HAP-1 (cell line): ENCODE results near the gene FBLN2.

Experiments used
- DNase-seq, 2 experiments: peaks; one replicate each; pipeline ENCODE4 v3.0.0-alpha.2; 2016 to 2020; ENCODE audit warnings: low spot score in 2 of 2
- H3K27me3 ChIP-seq: fragments of 250-450 bp; sonication (Bioruptor Pico); 2 replicates; pipeline ENCODE4 v1.5.1; 2020; ENCODE audit warnings: low read depth, mild to moderate bottlenecking, moderate library complexity
- H3K36me3 ChIP-seq: fragments of 250-450 bp; sonication (Bioruptor Pico); replicated peaks from 2 replicates; pipeline ENCODE4 v1.5.1; 2020; ENCODE audit warnings: mild to moderate bottlenecking
- H3K4me1 ChIP-seq: fragments of 250-450 bp; sonication (Bioruptor Pico); 2 replicates; pipeline ENCODE4 v1.5.1; 2020; ENCODE audit warnings: mild to moderate bottlenecking
- H3K4me3 ChIP-seq: fragments of 250-450 bp; sonication (Bioruptor Pico); 2 replicates; pipeline ENCODE4 v1.5.1; 2020; ENCODE audit warnings: mild to moderate bottlenecking, moderate library complexity
- H3K9me3 ChIP-seq: fragments of 250-450 bp; sonication (Bioruptor Pico); 2 replicates; pipeline ENCODE4 v1.5.1; 2020; ENCODE audit warnings: mild to moderate bottlenecking, moderate library complexity
- in situ Hi-C: fragments of 300-500 bp; cut with MboI; formaldehyde crosslinking; loops from 3 replicates; pipeline ENCODE4 v1.14.3; 2020; ENCODE audit warnings: low sequenced_read_pairs, inconsistent platforms, mixed read lengths

The FBLN2 gene

GRCh38 chr3:13617097-13617738, 68.3 kb downstream of the FBLN2 start:
- Histone ChIP-seq H3K4me3 (no peak overlapping the region), H3K4me1 (no peaks in the 10 kb centered on the region), H3K9me3 (no peaks in the 10 kb centered on the region), H3K27me3 (no peaks in the 10 kb centered on the region), H3K36me3 (no peaks in the 10 kb centered on the region)
- no peak for DNase-seq
- in situ Hi-C loops: no loop called here

- Histone ChIP-seq H3K27me3 (no peaks in the 10 kb centered on the region), H3K4me1 (no peaks in the 10 kb centered on the region), H3K4me3 (no peak overlapping the region), H3K36me3 (no peaks in the 10 kb centered on the region), H3K9me3 (no peaks in the 10 kb centered on the region)
- no peak for DNase-seq
- in situ Hi-C loops: no loop called here
These were observed 69.1 kb downstream of the FBLN2 start for GRCh38 chr3:13617981-13618380.

DNA sequence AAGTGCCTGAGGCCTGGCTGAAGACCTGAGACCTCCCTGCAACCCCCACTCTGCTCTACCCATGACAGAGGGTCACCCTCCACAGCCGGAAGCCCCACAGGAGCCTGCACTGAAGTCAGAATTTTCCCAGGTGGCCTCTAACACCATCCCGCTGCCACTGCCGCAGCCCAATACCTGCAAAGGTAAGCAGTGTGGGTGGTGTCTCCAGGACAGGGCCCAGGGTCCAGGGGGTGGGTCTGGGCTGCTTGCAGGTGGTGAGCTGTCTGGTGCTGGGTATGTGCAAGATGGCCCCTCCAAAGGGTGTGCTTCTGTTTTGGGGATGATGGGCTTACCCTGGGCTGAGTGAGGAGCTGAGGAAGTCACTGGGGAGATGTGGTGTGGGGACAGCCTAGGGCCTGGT, 69.9 kb downstream of the FBLN2 start:
- H3K9me3 ChIP-seq: no peaks in the 10 kb centered on the region
- no peak for DNase-seq
- in situ Hi-C loops: no loop called here
- no peaks in the 10 kb centered on the region for H3K27me3 ChIP-seq
- H3K36me3 ChIP-seq: no peaks in the 10 kb centered on the region
- H3K4me3 ChIP-seq: no peak overlapping the region
- no peaks in the 10 kb centered on the region for H3K4me1 ChIP-seq

- H3K36me3 ChIP-seq: no peaks in the 10 kb centered on the region
- no peak overlapping the region for H3K4me3 ChIP-seq
- in situ Hi-C loops: no loop called here
- H3K27me3 ChIP-seq: no peaks in the 10 kb centered on the region
- no peaks in the 10 kb centered on the region for H3K9me3 ChIP-seq
- DNase-seq: no peak
- H3K4me1 ChIP-seq: no peaks in the 10 kb centered on the region
These were observed 70.8 kb downstream of the FBLN2 start for GRCh38 chr3:13619661-13620230.

DNA sequence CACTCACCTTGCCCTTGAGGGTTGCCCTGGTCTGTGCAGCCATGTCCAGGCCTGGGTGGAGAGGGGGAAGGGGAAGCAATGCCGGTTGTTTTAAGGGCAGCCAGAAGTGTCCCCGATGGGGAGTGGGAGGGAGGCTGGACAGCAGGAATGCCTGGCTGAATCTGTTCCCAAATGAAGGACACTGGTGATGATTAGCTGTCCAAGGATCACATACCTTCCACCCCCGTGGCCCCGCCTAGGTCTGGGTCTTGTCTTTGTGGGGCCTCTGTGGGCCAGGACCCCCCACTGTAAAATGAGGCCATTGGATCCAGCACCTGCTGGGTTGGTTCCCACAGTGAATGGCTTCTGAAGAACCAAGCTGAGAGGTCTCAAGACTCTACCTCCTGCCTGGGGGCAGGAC, 71.4 kb downstream of the FBLN2 start:
- Histone ChIP-seq H3K36me3 (no peaks in the 10 kb centered on the region), H3K4me3 (no peak overlapping the region), H3K27me3 (no peaks in the 10 kb centered on the region), H3K9me3 (no peaks in the 10 kb centered on the region), H3K4me1 (no peaks in the 10 kb centered on the region)
- DNase-seq: no peak
- in situ Hi-C loops: no loop called here

DNA sequence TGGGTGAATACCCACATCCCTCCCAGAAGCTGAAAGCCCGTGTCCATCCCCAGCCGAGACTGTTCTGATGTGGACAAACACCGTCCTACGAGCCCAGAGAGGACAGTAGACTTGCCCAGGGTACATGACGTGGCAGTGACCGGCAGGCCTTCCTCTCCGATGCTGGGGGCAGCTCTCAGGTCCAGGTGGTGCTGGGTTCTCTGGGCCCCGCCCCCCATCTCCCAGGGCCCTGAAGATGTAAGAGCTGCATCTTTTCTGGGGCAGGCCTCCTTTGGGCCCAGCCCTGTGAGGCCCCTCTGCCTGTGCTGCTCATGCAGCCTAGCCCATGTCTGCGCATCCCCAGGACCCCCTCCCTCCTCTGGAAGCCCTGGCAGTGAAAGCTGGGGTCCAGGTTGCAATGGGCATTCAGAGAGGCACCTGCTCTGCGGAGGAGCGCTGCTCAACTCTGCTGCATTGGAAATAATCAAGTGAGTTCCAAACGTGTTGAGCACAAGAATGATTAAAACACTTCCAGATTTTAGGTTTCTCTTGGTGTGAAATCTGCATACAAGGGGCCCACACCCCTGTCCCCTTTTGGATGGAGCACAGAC, 71.9 kb downstream of the FBLN2 start:
- Histone ChIP-seq H3K9me3 (no peaks in the 10 kb centered on the region), H3K27me3 (no peaks in the 10 kb centered on the region), H3K36me3 (no peaks in the 10 kb centered on the region), H3K4me3 (no peak overlapping the region), H3K4me1 (no peaks in the 10 kb centered on the region)
- in situ Hi-C loops: no loop called here
- no peak for DNase-seq

GRCh38 chr3:13621381-13622221, 72.7 kb downstream of the FBLN2 start:
- in situ Hi-C loops: no loop called here
- H3K4me1 ChIP-seq: no peaks in the 10 kb centered on the region
- DNase-seq: no peak
- H3K9me3 ChIP-seq: no peaks in the 10 kb centered on the region
- H3K36me3 ChIP-seq: no peaks in the 10 kb centered on the region
- H3K4me3 ChIP-seq: no peak overlapping the region
- H3K27me3 ChIP-seq: no peaks in the 10 kb centered on the region

- DNase-seq: no peak
- no peaks in the 10 kb centered on the region for H3K4me1 ChIP-seq
- H3K36me3 ChIP-seq: no peaks in the 10 kb centered on the region
- no peaks in the 10 kb centered on the region for H3K27me3 ChIP-seq
- H3K9me3 ChIP-seq: no peaks in the 10 kb centered on the region
- H3K4me3 ChIP-seq: no peak overlapping the region
- in situ Hi-C loops: no loop called here
These were observed 73.4 kb downstream of the FBLN2 start for GRCh38 chr3:13622356-13622755.

- no peak for DNase-seq
- in situ Hi-C loops: no loop called here
- no peaks in the 10 kb centered on the region for H3K4me1 ChIP-seq
- H3K9me3 ChIP-seq: no peaks in the 10 kb centered on the region
- no peaks in the 10 kb centered on the region for H3K27me3 ChIP-seq
- H3K36me3 ChIP-seq: no peaks in the 10 kb centered on the region
- no peak overlapping the region for H3K4me3 ChIP-seq
These were observed 74.3 kb downstream of the FBLN2 start for GRCh38 chr3:13623101-13623654.

- H3K9me3 ChIP-seq: no peaks in the 10 kb centered on the region
- no peaks in the 10 kb centered on the region for H3K27me3 ChIP-seq
- DNase-seq: no peak
- no peak overlapping the region for H3K4me3 ChIP-seq
- in situ Hi-C loops: no loop called here
- H3K4me1 ChIP-seq: no peaks in the 10 kb centered on the region
- H3K36me3 ChIP-seq: no peaks in the 10 kb centered on the region
These were observed 75.1 kb downstream of the FBLN2 start for GRCh38 chr3:13624021-13624420.

- Histone ChIP-seq H3K4me3 (no peak overlapping the region), H3K36me3 (no peaks in the 10 kb centered on the region), H3K9me3 (no peaks in the 10 kb centered on the region), H3K4me1 (no peaks in the 10 kb centered on the region), H3K27me3 (no peaks in the 10 kb centered on the region)
- in situ Hi-C loops: no loop called here
- DNase-seq: no peak
These were observed 75.8 kb downstream of the FBLN2 start for GRCh38 chr3:13624671-13625125.

DNA sequence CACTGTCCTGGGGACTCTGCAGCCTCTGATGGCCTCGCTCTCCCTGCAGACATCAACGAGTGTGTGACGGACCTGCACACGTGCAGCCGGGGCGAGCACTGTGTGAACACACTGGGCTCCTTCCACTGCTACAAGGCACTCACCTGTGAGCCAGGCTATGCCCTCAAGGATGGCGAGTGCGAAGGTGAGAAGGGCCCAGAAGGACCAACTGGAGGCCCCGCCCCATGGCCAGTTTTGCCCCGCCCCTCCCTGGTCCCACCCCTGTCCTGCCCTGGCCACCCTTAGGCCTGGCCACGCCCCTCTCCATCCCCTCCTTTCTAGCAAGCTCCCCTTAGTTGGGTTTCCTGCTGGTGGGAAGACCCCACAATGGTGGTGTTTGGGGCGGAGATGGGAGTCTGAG, 77.5 kb downstream of the FBLN2 start:
- no peaks in the 10 kb centered on the region for H3K36me3 ChIP-seq
- in situ Hi-C loops: no loop called here

GRCh38 chr3:13626915-13627460, 78.1 kb downstream of the FBLN2 start:
- Histone ChIP-seq H3K4me3 (no peak overlapping the region), H3K27me3 (no peaks in the 10 kb centered on the region), H3K36me3 (no peaks in the 10 kb centered on the region), H3K9me3 (no peaks in the 10 kb centered on the region), H3K4me1 (no peaks in the 10 kb centered on the region)
- in situ Hi-C loops: no loop called here
- no peak for DNase-seq

More for the DNA sequence above, 77.5 kb downstream of the FBLN2 start:
- no peaks in the 10 kb centered on the region for H3K4me1 ChIP-seq
- no peaks in the 10 kb centered on the region for H3K9me3 ChIP-seq
- H3K27me3 ChIP-seq: no peaks in the 10 kb centered on the region
- peak in 1 of 2 experiments; percentile 30 for DNase-seq
- H3K4me3 ChIP-seq: no peak overlapping the region
